Germinal center (tissue), 1 donor: ENCODE data around the gene NDRG2.
"Not testable (repeated sequence)": the region's sequence is repeated elsewhere in the genome, so short reads cannot be mapped to it uniquely, and the experiment has no call there.

ENCODE experiments used
- DNase-seq: peaks from one replicate; pipeline ENCODE4 v3.0.0; 2012; ENCODE audit warnings: mixed read lengths, low spot score

NDRG2 gene

GRCh38 chr14:21009721-21010120 is 15.1 kb downstream of the NDRG2 start:
- DNase-seq: not testable (repeated sequence)

- DNase-seq: no peak
These were observed 21.0 kb downstream of the NDRG2 start for GRCh38 chr14:21003788-21004346.

GRCh38 chr14:21001218-21001617 is 23.6 kb downstream of the NDRG2 start:
- DNase-seq: no peak

GRCh38 chr14:20999591-20999990 is 25.3 kb downstream of the NDRG2 start:
- no peak for DNase-seq

GRCh38 chr14:20998674-20999366 is 26.0 kb downstream of the NDRG2 start, which contains the start of gene SLC39A2:
TSS of gene SLC39A2 (plus strand) at chr14:20999293. CDS start at chr14:20999447, 154 bp downstream.
- no peak for DNase-seq

- no peak for DNase-seq
These were observed 26.7 kb downstream of the NDRG2 start for GRCh38 chr14:20998139-20998538.

GRCh38 chr14:20997564-20997963 is 27.3 kb downstream of the NDRG2 start:
- DNase-seq: no peak

GRCh38 chr14:20997115-20997514 is 27.7 kb downstream of the NDRG2 start:
- DNase-seq: no peak

- DNase-seq: no peak
These were observed 28.3 kb downstream of the NDRG2 start for GRCh38 chr14:20996521-20996920.

- peak; percentile 91 for DNase-seq
These were observed 34.9 kb downstream of the NDRG2 start, which contains the start of gene METTL17 for GRCh38 chr14:20989787-20990600. TSS of gene METTL17 (plus strand) at chr14:20989980. CDS start at chr14:20990003, 23 bp downstream.

- DNase-seq: no peak
These were observed 35.4 kb downstream of the NDRG2 start for GRCh38 chr14:20989471-20989786.

- no peak for DNase-seq
These were observed 36.0 kb downstream of the NDRG2 start for GRCh38 chr14:20988717-20989470.

GRCh38 chr14:20986811-20987210 is 38.0 kb downstream of the NDRG2 start:
- DNase-seq: no peak

- not testable (repeated sequence) for DNase-seq
These were observed 39.2 kb downstream of the NDRG2 start for GRCh38 chr14:20985650-20986049.

GRCh38 chr14:20982646-20983369 is 42.1 kb downstream of the NDRG2 start:
- DNase-seq: no peak

GRCh38 chr14:20980906-20981305 is 44.0 kb downstream of the NDRG2 start:
- no peak for DNase-seq

- no peak for DNase-seq
These were observed 46.2 kb downstream of the NDRG2 start for GRCh38 chr14:20978687-20979086.

- no peak for DNase-seq
These were observed 48.6 kb downstream of the NDRG2 start for GRCh38 chr14:20976291-20976690.

- no peak for DNase-seq
These were observed 51.4 kb downstream of the NDRG2 start for GRCh38 chr14:20973501-20973900.

GRCh38 chr14:20971705-20972021 is 53.2 kb downstream of the NDRG2 start:
- no peak for DNase-seq

GRCh38 chr14:20970983-20971704 is 53.7 kb downstream of the NDRG2 start:
- DNase-seq: peak; percentile 86
